Bronchial epithelial cell (primary cell): ENCODE measurements around the gene MLEC. TPM values are rescaled to one million over a fixed set of nuclear protein-coding genes. Genes with fewer than 3 reads are reported as not detected.

Experiments used
- DNase-seq: peaks from one replicate; pipeline ENCODE4 v3.0.0-alpha.2; 2010; ENCODE audit warnings: low read depth
- FAIRE-seq: peaks from 2 replicates; lab custom pipeline; 2011; peaks lifted over from hg19 to GRCh38; lab: Jason Lieb, UNC
- H3K27me3 ChIP-seq: 2 replicates; pipeline ENCODE4 v1.5.1; 2011; ENCODE audit warnings: low read length; ENCODE audit not compliant: control insufficient read depth, insufficient read depth
- H3K36me3 ChIP-seq: 2 replicates; pipeline ENCODE4 v1.5.1; 2011; ENCODE audit warnings: low read length; ENCODE audit not compliant: control insufficient read depth, insufficient read depth
- H3K4me3 ChIP-seq: 2 replicates; pipeline ENCODE4 v1.5.1; 2011; ENCODE audit warnings: mild to moderate bottlenecking, low read depth, low read length, control low read depth
- CTCF ChIP-seq: IDR thresholded peaks from 2 replicates; pipeline ENCODE4 v1.5.1; 2011; ENCODE audit warnings: mild to moderate bottlenecking, moderate library complexity, low read length, control low read depth, inconsistent platforms; ENCODE audit not compliant: insufficient read depth, severe bottlenecking
- total RNA-seq: library from RNA; depleted of rRNA; stranded (reverse); fragments of >200 nt; gene quantifications from 2 replicates; pipeline ENCODE4 v1.2.1, GENCODE V29; 2014

MLEC gene
- total RNA-seq, 1 donor from 2014 or later = 61.9 TPM

GRCh38 chr12:120652656-120653435, 34.1 kb upstream of the MLEC start:
- Histone ChIP-seq H3K27me3 (peaks cover 17% of the 10 kb centered on the region), H3K4me3 (no peak overlapping the region), H3K36me3 (no peaks in the 10 kb centered on the region)
- FAIRE-seq (no peak), DNase-seq (no peak)
- no peak for TF ChIP-seq CTCF

GRCh38 chr12:120653611-120654010, 33.3 kb upstream of the MLEC start:
- peaks cover 17% of the 10 kb centered on the region for H3K27me3 ChIP-seq
- TF ChIP-seq CTCF = no peak
- FAIRE-seq (no peak), DNase-seq (no peak)
- H3K4me3 ChIP-seq = no peak overlapping the region
- no peaks in the 10 kb centered on the region for H3K36me3 ChIP-seq

GRCh38 chr12:120654656-120655055, 32.3 kb upstream of the MLEC start:
- DNase-seq = no peak
- no peak for FAIRE-seq
- Histone ChIP-seq H3K4me3 (no peak overlapping the region), H3K36me3 (no peaks in the 10 kb centered on the region), H3K27me3 (peaks cover 14% of the 10 kb centered on the region)
- no peak for TF ChIP-seq CTCF

GRCh38 chr12:120656008-120656407, 30.9 kb upstream of the MLEC start:
- no peak for DNase-seq
- Histone ChIP-seq H3K36me3 (no peaks in the 10 kb centered on the region), H3K4me3 (no peak overlapping the region), H3K27me3 (peaks cover 6% of the 10 kb centered on the region)
- no peak for FAIRE-seq
- no peak for TF ChIP-seq CTCF

- FAIRE-seq (peak; percentile 7), DNase-seq (no peak)
- no peaks in the 10 kb centered on the region for H3K27me3 ChIP-seq
- no peaks in the 10 kb centered on the region for H3K36me3 ChIP-seq
- H3K4me3 ChIP-seq = no peak overlapping the region
- TF ChIP-seq CTCF = no peak
Measured at GRCh38 chr12:120658286-120659150, 28.4 kb upstream of the MLEC start.
